GM19043 (cell line): ENCODE data around the gene PCID2.

Source experiments
- ATAC-seq: cut with Tn5 transposase; IDR thresholded peaks from one replicate; pipeline ENCODE4 v1.9.1; 2021; ENCODE audit warnings: low read depth; ENCODE audit not compliant: unreplicated experiment

PCID2 gene

DNA sequence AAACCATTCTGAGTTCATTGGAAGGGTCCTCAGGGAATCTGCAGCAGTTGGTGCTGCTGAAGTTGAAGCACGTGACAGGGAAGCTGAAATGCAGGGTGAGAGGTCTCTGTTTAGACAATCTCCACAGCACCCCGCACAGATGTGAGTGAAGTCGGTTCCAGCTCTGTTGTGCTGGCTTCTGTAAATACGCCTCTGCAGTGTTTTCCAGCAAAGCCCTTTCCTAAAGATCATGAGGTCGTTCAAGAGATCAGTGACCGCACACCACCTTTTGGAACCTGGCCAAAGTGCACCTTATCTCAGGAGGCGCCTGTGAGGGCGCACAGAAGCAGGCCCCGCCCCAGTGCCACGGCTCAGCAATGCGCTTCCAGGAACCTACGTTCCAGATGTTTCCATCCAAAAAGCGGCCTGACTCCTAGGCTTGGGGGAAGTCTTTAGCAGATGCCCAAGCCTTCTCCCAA lies 11.7 kb upstream of the PCID2 start:
- ATAC-seq, result no peak

DNA sequence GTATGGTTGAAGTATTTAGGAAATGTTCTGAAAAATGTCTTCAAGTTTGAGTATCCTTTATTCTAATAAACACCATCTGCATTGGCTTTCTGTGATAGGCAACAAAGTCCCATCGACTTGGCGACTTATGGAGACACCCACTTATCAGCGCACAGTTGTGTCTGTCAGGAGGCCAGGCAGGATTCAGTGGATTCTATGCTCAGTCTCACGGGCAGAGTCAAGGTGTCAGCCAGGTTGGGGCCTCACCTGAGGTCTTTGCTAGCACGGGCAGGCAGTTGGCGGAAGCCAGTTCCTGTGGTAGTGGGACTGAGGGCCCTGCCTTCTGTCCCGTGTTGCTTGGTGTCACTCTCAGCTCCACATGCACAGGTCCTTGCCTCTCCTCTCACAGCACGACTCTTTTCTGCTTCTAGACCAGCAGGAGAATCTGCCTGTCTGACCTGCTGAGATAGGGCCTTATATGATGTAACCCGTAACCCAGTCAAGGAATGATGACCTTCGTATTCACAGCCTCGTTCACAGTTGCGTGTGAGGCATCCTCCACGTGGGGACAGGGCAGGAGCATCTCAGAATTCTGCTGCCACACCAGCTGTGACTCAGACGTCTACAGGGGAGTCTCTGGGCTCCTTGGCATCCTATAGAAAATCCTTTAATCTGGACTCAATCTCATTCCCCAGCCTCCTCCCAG lies 10.9 kb upstream of the PCID2 start:
- ATAC-seq, result no peak

DNA sequence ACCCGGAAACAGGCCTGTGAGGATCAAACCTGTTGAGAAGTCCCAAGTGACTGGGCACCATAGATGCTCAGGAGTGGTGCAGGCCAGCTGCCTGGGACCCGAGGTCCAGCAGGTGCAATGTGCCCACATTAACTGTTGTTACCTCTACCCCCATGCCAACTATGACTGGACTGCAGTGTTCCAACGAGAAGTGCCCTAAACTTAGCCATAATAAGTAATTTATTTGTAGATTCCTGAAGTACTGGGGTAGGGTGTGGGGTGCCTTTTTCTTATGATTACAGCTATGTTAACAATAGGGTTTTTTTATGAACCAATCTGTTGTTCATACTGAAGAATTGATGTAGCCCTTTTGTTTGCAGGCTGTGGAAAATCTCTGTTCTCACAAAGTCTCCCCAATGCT lies 10.1 kb upstream of the PCID2 start:
- no peak for ATAC-seq

GRCh38 chr13:113216254-113217048 lies 8.0 kb upstream of the PCID2 start:
- ATAC-seq, result no peak

- ATAC-seq, result no peak
Observed at GRCh38 chr13:113211774-113212173, 3.3 kb upstream of the PCID2 start.

- ATAC-seq, result no peak
Observed at GRCh38 chr13:113210833-113211232, 2.4 kb upstream of the PCID2 start.

GRCh38 chr13:113209759-113210421 lies 1.4 kb upstream of the PCID2 start:
- ATAC-seq, result peak; percentile 41

DNA sequence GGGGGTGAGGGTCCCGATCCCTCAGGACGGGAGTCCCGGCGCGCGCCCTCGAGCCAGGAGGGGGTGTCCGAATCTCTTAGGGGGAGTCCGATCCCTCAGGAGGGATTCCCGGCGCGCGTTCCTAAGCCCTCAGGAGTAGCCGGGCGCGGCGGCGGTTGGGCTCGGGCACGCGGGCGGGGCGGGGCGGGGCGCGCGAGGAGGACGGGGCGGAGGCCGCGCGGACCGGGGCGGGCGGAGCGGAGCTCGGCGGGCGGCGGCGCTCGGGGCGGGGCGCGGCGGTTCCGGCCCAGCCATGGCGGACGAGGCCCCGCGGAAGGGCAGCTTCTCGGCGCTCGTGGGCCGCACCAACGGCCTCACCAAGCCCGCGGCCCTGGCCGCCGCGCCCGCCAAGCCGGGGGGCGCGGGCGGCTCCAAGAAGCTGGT lies 878 bp upstream of the PCID2 start, which contains the start of gene CUL4A:
CUL4A (plus strand) TSS at position 278 of the 423 bp plus-strand sequence; CDS start at position 293, 15 bp downstream.
- ATAC-seq, result peak; percentile 22

DNA sequence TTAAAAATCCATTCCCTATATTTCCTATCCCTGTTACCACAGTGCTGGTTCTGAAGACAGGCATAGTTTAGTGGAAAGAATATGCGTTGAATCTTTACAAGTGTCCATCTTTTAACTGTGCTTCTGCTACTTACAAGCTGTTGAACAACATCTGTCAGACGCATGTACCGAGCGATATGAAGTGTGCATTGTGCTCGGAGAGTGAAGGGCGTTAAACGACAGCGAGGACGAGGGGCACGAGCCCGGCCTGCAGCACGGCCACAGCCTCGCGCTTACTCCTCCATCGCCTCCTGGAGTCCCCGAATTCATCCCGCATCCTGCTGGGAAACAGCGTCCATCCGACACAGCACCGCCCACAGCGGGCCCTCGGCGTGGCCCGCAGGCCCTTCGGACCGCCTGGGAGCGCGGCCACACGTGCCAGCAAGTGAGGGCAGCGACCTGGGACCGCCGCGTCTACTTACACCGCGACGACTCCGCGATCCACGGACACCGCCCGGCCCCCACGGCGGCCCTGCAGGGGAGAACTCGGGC lies 514 bp downstream of the PCID2 start:
- peak; percentile 0 for ATAC-seq

GRCh38 chr13:113207460-113207859 lies 1.0 kb downstream of the PCID2 start:
- ATAC-seq, result no peak

GRCh38 chr13:113205428-113205931 lies 3.0 kb downstream of the PCID2 start:
- no peak for ATAC-seq

- no peak for ATAC-seq
Observed at GRCh38 chr13:113204378-113204734, 4.1 kb downstream of the PCID2 start.

DNA sequence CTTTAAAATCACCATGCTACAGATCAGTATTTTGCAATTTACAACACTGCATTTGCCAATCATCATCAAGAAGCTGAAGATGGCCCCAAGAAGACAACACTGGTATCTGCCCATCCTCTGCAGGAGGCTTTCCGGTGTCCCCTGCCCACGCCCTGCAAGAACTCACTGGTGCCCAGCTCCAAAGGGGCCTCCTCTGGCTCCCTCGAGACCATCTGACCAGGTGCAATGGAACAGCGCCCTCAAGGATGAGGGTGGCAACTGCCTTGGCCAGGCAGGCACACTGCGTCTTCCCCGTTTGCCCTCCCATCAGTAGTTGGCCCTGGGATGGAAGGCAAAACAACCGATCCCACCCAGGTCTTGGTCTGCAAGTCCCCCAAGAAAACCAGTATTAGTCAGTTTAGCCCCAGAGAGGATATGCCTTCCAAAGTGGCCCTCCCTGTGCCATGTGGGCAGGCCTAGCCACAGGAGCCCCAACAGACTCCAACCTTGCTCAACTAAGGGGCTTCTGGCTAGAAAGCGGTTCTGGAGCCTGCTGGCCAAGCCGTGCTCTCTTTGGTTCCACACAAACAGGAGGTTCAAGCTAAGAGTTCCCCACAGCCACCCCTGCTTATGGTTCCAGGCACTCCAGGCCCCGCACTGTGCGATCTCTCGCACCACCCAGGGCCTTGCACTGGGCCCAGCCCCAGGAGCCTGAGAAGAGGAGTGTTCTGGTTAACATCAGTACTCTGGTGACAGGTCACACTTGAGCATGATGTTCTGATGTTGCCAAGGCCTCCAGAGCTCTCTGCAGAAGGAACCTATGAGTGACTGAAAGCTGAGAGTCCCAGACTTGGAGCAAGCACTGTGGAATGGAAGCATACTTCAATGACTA lies 4.7 kb downstream of the PCID2 start:
- ATAC-seq, result no peak

GRCh38 chr13:113202912-113203311 lies 5.6 kb downstream of the PCID2 start:
- no peak for ATAC-seq

DNA sequence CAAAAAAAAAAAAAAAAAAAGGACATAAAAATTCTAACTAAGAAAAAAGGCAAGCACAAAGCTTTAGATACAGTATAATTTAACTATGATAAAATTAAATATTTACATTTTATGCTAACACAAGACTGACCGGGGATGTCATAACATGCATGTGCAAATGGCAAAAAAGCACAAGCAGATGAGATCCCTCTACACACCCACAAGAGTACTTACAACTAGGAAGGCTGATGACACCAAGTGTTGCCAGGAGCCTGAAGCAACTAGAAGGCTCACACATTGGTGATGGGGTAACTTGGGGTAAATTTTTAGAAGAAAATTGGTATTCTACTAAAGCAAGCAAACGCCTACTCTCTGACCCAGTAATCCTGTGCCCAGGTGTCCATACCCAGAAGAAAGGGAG lies 6.7 kb downstream of the PCID2 start:
- no peak for ATAC-seq

DNA sequence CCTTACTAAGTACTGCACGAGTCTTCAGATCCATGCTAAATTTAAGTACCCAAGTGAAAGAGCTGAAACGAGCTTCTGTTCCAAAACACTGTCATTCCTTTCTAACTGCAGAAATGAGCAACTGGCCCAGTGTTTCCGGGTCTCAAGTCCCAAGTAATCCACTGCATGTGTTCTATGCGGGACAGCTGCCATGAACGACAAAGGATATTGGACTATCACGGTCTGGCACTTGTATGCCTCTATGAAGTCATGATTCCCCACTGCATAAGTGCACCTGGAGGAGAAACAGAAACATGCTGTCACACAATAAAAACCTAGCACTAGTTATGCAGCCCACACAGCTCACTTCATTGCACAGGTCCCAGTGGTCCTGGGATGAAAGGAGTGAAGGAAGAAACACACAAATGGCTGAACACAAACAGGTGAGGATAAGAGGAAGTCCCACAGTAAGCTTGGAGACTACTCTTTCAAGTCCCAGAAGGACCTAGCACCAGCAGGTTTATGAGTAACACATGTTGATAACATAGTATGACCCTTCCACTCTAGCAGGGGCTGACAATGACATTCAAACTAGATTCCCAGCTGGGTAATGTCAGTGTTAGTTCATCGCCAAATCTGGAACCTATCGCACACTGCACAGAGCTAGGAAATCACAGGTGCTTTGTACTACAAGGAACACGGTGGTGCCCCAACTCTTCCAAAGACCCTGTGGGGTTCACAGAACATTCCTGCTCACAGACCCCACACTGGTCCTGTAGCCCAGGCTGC lies 11.3 kb downstream of the PCID2 start:
- ATAC-seq, result no peak

DNA sequence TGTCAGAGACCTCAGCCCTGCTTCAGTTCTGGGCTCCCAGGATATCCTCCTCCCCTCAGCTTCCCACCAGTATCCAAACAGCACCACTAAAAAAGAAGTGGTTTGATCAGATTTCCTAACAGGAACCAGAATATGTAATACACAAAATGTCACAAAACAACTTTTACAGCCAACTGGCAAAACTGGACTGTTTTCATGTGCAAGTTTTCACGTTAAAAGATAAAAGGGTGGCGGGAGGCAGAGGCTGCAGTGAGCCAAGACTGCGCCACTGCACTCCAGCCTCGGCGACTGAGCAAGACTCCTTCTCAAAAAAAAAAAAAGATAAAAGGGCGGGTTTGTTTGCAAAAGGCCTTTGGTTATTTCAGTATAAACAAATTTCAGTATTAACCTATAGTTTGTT lies 13.1 kb downstream of the PCID2 start:
- no peak for ATAC-seq

GRCh38 chr13:113192902-113193301 lies 15.6 kb downstream of the PCID2 start:
- ATAC-seq, result no peak

DNA sequence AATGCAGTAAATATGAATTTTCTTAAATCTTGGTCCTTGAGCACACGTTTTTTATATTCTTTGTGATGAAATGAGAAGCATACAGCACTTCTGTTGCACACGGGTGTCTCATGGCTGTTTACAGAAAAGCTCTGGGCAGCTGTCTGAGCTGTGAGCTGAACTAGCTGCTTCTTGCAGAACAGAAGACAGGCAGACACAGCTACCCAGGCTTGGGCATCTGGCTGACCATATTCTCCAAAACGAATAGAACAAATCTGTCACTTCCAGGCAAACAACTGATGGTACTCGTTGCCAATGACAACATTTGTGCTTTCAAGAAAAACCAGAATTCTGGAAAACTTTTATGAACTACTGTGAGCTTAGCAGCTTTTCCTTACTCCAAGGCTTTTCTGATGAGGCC lies 16.2 kb downstream of the PCID2 start:
- ATAC-seq, result no peak
